HG02642 (cell line): ENCODE data around the gene FARP1.

Source experiments
- ATAC-seq: cut with Tn5 transposase; IDR thresholded peaks from one replicate; pipeline ENCODE4 v1.9.1; 2021; ENCODE audit warnings: mild to moderate bottlenecking; ENCODE audit not compliant: unreplicated experiment, poor library complexity

Gene FARP1

DNA sequence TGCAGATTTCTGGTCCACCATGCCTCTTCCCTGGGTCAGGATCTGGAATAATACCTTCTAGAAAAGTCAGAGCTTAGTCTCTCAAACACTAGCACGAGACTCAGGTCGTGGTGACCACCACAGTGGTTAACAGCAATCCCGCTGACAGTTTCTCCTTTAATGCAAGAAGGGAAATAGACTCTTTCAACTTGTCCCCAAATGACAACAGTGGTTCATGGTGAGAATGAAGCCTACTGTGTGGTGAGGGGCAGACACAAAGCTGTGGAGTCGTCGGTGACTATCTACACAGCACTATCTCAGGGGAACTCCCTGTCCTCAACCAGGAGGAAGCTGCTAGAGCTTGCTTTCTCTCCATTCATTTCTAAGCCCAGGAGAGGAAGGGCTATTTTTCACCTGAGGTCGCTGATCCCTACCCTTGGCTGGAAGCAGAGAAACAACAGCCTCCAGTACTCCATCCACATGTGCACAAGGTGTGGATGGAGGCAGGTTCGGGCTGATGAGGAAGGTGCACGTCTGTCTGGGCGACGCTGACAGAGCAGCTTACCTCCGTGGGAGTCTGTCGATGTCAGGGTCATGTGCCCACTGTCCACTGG, 361.6 kb downstream of the FARP1 start:
- ATAC-seq: peak; percentile 41
